ENCODE data around the gene XRCC2. TPM values are rescaled to one million over a fixed set of nuclear protein-coding genes. Genes with fewer than 3 reads are reported as not detected.
A peak's percentile ranks its signal among the peaks of the same experiment; 100 is the strongest.

XRCC2 gene
- total and polyA plus RNA-seq, 2 experiments from 2014 or later, result 18.9 to 33.2 TPM

GRCh38 chr7:152704796-152705384 is 28.9 kb upstream of the XRCC2 start:
- Histone ChIP-seq H3K4me2 (no peak overlapping the region), H4K20me1 (replicated peaks; ENCODE audit: insufficient read depth) (no peaks in the 10 kb centered on the region), H3K27ac (ENCODE audit: low read depth) (no peak overlapping the region), H3F3A (replicated peaks; ENCODE audit: low read depth) (no peaks in the 10 kb centered on the region), H2AFZ (no peak overlapping the region), H3K9me2 (ENCODE audit: insufficient read depth) (no peaks in the 10 kb centered on the region), H3K36me3 (ENCODE audit: insufficient read depth) (peaks cover 7% of the 10 kb centered on the region; the same call in 1 of the 2 replicates), H3K4me3 (no peak overlapping the region), H3K27me3 (ENCODE audit: insufficient read depth) (no peaks in the 10 kb centered on the region), H3K79me2 (replicated peaks; ENCODE audit: insufficient read depth) (no peaks in the 10 kb centered on the region), H3K4me1 (ENCODE audit: insufficient read depth) (no peaks in the 10 kb centered on the region)
- Mint-ChIP-seq H3K27ac (no peak overlapping the region), H3K4me3 (no peak overlapping the region), H3K4me1 (no peaks in the 10 kb centered on the region), H3K36me3 (ENCODE audit: low read depth) (peaks cover 16% of the 10 kb centered on the region; the same call in 2 of the 3 replicates), H3K27me3 (ENCODE audit: insufficient read depth, low read depth, poor library complexity) (no peaks in the 10 kb centered on the region), H3K9me3 (peaks cover 42% of the 10 kb centered on the region)
- no peak for DNase-seq (ENCODE audit: low spot score)
- ATAC-seq, result no peak
- no peak for TF ChIP-seq ZNF331 (CRISPR knock-in tag; IDR thresholded peaks at IDR 0.05; ENCODE audit: low read depth)
- no peak for TF ChIP-seq STAT1 (IDR thresholded peaks at IDR 0.05; ENCODE audit: unreplicated experiment)
- TF ChIP-seq NANOG (IDR thresholded peaks at IDR 0.05; ENCODE audit: borderline replicate concordance), result no peak
- no peak for TF ChIP-seq ZNF462 (CRISPR knock-in tag; IDR thresholded peaks at IDR 0.05)
- no peak for TF ChIP-seq ZNF114 (CRISPR knock-in tag; IDR thresholded peaks at IDR 0.05)

- no peaks in the 10 kb centered on the region for H3K36me3 ChIP-seq (ENCODE audit: insufficient read depth)
- Mint-ChIP-seq H3K9me3 (peaks cover 18% of the 10 kb centered on the region), H3K27ac (no peak overlapping the region), H3K4me3 (no peak overlapping the region), H3K36me3 (ENCODE audit: low read depth) (peaks cover 5% of the 10 kb centered on the region; the same call in 2 of the 3 replicates), H3K4me1 (no peaks in the 10 kb centered on the region), H3K27me3 (ENCODE audit: insufficient read depth, low read depth, poor library complexity) (no peaks in the 10 kb centered on the region)
- no peaks in the 10 kb centered on the region for H3K79me2 ChIP-seq (replicated peaks; ENCODE audit: insufficient read depth)
- H2AFZ ChIP-seq, result peak overlapping the region; percentile 32; the same call in 1 of the 2 replicates
- ATAC-seq (no peak), DNase-seq (ENCODE audit: low spot score) (no peak)
- no peaks in the 10 kb centered on the region for H4K20me1 ChIP-seq (replicated peaks; ENCODE audit: insufficient read depth)
- H3K9me2 ChIP-seq (ENCODE audit: insufficient read depth), result no peaks in the 10 kb centered on the region
- no peaks in the 10 kb centered on the region for H3K4me1 ChIP-seq (ENCODE audit: insufficient read depth)
- H3K27ac ChIP-seq (ENCODE audit: low read depth), result no peak overlapping the region
- H3K27me3 ChIP-seq (ENCODE audit: insufficient read depth), result no peaks in the 10 kb centered on the region
- H3F3A ChIP-seq (replicated peaks; ENCODE audit: low read depth), result no peaks in the 10 kb centered on the region
- no peak overlapping the region for H3K4me2 ChIP-seq
- H3K4me3 ChIP-seq, result no peak overlapping the region
- TF ChIP-seq ZNF114 (CRISPR knock-in tag; IDR thresholded peaks at IDR 0.05) (no peak), ZNF462 (CRISPR knock-in tag; IDR thresholded peaks at IDR 0.05) (no peak), EZH2 (IDR thresholded peaks at IDR 0.05; ENCODE audit: low read depth, unreplicated experiment) (no peak)
Observed at GRCh38 chr7:152699079-152699478, 23.1 kb upstream of the XRCC2 start.

Data from GM23338 (cell line).